ENCODE measurements around the gene LMAN2.

Gene LMAN2, protein sequence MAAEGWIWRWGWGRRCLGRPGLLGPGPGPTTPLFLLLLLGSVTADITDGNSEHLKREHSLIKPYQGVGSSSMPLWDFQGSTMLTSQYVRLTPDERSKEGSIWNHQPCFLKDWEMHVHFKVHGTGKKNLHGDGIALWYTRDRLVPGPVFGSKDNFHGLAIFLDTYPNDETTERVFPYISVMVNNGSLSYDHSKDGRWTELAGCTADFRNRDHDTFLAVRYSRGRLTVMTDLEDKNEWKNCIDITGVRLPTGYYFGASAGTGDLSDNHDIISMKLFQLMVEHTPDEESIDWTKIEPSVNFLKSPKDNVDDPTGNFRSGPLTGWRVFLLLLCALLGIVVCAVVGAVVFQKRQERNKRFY

DNA sequence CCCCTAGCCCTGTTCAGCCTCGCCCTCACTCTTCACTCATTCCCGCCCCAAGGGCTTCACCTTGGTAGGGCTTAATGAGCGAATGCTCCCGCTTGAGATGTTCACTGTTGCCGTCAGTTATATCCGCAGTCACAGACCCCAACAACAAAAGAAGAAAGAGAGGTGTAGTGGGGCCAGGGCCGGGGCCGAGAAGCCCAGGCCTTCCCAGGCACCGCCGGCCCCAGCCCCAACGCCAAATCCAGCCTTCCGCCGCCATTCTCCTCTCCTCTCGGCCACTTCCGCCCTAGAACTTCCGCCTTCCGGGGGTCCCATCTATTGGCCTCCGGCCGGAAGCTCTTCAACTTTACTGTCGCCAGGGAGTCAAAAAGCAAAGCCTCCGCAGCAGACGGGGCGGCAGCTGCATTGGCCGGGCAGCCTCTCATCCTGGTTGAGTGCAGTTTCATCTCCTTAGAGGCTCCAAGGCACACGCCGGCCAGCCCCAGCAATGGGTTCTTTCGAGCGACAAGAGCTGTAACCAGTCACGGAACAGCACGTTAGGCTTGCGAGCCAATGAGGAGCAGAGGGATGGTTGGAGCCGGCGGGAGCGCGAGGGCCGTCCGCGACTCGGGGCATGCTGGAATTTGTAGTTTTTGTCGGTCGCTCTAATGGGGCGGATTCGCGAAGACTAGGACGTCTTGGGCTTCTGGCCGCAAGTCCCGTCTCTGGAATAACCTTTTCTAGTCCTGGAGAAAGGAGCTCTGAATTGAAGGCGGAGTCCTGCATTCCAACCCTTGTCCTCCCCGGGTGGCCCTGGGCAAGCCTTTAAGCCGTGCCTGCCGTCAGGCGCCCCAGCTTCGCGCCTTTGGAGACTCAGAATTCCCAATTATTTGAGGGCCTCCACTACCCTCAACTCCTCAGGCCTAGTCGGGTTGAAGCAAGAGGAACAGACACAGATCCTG, at the start of gene LMAN2:
LMAN2 (minus strand) TSS at position 277 of the 938 bp plus-strand sequence; CDS start at position 256, 21 bp downstream.
- peak within 1 kb of the TSS; percentile 84 to 99 (median 95) for H3K27ac ChIP-seq
- peak within 1 kb of the TSS; percentile 68 to 97 (median 87) for H3K4me3 ChIP-seq

DNA sequence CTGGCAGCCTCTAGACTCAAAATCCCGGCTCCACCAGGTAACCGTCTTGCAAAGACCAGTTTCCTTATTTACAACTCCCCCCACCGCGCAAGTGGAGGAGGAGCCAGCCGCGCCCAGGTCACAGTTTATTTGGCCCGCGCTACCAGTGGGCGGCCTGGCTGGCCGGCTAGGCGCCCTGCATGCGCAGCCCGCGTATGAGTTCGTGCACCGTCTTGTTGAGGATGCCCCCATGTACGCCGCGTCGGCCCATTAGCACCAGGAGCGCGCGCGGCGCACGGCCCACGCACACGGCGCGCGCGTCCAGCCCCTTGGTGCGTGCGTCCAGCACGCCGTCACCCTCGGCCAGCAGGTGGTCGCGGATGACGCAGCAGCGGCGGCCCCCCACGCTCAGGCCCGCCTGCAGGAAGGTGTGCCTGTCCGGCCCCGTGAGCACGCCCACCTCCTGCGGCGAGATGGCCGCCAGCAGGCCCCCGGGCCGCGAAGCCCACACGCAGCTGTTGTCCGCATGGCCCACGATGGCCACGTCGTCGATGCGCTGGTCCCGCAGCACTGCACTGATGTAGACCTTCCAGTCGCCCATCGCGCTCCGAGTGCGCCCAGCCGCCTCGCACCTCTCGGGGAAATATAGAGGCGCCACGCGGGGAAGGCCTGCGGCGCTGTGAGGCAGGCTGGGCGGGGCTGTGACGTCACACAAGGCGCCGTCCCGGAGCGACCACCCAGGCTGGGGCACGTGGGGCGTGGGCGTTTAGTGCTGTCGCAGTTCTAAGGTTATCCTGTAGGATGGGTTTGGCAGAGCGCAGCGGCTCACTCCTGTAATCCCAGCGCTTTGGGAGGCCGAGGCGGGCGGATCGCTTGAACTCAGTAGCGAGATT, 48.8 kb upstream of the LMAN2 start, which contains the start of gene PFN3:
PFN3 (minus strand) TSS at position 665 of the 872 bp plus-strand sequence; CDS start at position 580, 85 bp downstream.
- Histone ChIP-seq H3K27ac (no peak within 1 kb of the TSS), H3K4me3 (no peak within 1 kb of the TSS)

DNA sequence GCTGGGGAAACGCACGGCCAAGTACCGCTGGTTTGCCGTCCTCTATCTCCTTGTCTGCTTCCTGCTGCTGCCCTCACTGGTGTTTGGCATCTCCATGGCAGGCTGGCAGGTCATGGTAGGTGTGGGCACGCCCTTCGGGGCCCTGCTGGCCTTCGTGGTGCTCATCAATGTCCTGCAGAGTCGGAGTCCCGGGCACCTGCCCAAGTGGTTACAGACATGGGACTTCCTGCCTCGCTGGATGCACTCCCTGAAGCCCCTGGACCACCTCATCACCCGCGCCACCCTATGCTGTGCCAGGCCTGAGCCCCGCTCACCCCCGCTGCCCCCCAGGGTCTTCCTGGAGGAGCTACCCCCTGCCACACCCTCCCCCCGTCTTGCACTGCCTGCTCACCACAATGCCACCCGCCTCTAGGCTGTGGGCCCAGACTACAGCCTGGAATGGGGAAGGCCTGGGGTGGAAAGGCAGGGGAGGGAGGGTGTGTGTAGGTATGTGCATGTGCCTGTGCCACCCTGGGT, 46.5 kb upstream of the LMAN2 start:
- Histone ChIP-seq H3K4me3 (no peak overlapping the region), H3K27ac (no peak overlapping the region)

DNA sequence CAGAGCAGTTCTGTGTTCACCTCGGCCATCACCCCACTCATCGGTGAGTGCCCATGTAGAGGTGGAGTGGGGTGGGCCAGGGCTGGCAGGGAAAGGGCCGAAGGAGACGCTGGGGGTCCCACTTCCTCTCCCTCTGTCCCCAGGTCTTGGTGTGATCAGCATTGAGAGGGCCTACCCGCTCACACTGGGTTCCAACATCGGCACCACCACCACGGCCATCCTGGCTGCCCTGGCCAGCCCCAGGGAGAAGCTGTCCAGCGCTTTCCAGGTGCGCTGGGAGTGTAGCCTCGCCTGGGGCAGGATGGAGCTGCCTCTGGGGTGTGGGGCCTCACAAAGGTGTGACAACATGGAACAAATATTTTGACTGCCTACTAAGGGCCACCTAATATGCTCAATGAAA, 45.3 kb upstream of the LMAN2 start:
- H3K4me3 ChIP-seq: no peak overlapping the region
- H3K27ac ChIP-seq: no peak overlapping the region

DNA sequence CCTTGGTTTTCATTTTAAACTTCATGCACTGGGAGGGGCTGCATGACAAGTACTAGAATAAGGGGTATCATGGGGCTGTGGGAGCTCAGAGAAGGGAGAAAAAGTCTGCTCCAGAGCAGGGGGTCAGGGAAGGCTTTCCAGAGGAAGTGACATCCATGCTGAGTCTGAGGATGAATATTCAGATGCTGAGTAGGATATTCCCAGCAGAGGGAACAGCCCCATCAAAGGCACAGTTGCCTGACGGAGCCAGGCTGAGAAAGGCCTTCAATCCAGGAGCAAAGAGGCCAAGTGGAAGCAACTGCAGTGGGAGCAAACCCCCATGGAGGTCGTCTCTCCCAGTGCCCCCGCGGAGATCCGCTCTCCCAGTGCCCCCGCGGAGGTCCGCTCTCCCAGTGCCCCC, 44.6 kb upstream of the LMAN2 start:
- H3K27ac ChIP-seq: no peak overlapping the region

DNA sequence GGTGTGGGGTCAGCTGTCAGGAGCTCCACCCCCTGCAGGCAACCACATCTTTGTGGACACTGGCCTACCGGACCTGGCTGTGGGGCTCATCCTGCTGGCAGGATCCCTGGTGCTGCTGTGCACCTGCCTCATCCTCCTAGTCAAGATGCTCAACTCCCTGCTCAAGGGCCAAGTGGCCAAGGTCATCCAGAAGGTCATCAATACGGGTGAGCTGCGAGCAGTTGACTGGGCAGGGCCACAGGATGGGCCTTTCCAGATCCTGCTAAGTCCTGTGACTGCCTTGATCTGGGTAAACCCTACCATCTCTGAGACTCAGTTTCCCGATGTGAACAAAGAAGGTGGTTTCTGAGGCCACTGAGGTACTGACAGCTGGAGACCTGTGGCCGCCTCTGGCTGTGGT, 42.5 kb upstream of the LMAN2 start:
- Histone ChIP-seq H3K27ac (no peak overlapping the region), H3K4me3 (no peak overlapping the region)

More for the DNA sequence above, 44.6 kb upstream of the LMAN2 start:
- H3K4me3 ChIP-seq: no peak overlapping the region

DNA sequence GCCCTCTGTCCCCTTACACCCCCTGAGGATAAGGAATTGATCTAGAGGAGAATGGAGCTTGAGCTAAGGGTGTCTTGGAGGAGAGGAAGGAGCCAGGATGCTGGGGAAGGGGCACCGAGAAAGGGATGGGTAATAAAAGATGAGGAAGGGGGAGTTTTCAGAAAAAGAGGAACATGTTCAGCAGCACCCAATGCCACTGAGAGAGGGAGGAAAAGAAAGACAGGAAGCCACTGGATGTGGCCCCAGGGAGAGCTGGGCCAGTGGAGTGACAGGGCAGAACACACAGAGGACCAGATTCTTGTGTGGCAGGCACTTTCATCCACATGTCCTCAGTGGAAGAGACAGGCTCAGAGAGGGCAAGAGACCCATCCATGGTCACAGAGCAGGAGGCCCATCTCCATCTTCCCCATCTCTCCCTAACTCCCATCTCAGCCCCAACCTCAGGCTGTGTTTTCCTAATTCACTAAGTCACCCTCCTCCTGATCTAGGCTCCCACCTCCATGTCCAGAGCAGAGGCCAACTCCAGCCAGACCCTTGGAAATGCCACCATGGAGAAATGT, 41.8 kb upstream of the LMAN2 start:
- no peak overlapping the region for H3K27ac ChIP-seq

DNA sequence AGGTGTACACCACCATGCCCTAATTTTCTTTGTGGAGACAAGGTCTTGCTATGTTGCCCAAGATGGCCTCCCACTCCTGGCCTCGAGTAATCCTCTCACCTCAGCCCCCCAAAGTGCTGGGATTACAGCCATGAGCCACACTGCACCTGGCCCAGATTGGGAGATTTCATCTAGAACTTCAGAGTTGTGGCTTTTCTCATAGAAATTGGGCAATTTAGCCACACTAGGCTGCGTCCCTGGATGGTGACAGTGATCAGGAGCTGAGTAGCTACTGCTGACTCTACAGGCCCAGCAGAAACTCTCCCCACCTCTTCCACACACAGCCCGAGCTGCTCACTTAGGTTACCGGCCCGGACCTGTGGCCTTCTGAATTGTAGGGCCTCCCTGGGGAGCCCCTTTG, 41.3 kb upstream of the LMAN2 start:
- Histone ChIP-seq H3K4me3 (no peak overlapping the region), H3K27ac (no peak overlapping the region)

More for the DNA sequence above, 41.8 kb upstream of the LMAN2 start:
- H3K4me3 ChIP-seq: no peak overlapping the region

DNA sequence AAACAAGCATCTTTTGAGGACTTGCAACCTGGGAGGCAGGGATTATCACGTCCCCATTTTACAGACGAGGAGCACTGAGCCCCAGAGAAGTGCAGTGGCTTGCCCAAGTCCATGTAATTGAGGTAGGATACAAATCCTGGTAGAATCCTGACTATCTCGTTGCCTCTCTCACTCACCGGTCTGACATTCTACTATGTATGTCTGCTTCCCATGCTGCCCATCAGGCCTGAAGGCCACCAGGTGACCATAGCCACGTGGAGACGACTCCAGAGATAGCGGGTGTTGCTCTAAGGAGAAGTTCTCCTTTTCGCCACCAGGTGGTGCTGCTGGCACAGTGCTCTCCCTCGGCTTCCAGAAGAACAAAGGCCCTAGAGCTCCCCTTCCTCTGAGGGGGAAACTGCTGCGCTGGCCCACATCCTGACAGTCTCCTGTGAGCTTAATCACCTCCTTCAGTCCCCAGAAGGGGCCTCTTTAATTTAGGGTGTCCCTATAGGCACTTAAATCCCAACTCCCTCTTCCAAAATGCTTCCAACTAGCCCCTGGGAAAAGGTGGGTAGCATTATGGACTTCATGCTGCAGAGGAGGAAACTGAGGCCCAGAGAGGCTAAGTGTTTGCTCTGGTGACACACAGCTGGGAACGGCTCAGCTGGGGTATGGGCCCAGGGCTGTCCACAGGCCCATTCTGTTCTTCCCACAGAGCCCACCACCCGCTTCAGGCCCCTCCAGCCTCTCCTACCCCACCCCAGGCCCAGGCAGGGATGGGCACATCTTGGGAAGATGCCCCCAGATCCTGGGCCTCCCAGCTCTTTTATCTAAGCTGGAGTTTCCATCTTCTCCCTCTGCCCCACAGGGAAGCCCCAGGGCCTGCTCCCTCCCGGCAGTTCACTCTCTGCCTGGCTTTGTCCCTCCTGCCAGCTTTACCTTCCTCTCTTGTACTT, 39.2 kb upstream of the LMAN2 start:
- Histone ChIP-seq H3K27ac (peak overlapping the region in 19 of 21 experiments; percentile 2 to 90 (median 65)), H3K4me3 (no peak overlapping the region)

DNA sequence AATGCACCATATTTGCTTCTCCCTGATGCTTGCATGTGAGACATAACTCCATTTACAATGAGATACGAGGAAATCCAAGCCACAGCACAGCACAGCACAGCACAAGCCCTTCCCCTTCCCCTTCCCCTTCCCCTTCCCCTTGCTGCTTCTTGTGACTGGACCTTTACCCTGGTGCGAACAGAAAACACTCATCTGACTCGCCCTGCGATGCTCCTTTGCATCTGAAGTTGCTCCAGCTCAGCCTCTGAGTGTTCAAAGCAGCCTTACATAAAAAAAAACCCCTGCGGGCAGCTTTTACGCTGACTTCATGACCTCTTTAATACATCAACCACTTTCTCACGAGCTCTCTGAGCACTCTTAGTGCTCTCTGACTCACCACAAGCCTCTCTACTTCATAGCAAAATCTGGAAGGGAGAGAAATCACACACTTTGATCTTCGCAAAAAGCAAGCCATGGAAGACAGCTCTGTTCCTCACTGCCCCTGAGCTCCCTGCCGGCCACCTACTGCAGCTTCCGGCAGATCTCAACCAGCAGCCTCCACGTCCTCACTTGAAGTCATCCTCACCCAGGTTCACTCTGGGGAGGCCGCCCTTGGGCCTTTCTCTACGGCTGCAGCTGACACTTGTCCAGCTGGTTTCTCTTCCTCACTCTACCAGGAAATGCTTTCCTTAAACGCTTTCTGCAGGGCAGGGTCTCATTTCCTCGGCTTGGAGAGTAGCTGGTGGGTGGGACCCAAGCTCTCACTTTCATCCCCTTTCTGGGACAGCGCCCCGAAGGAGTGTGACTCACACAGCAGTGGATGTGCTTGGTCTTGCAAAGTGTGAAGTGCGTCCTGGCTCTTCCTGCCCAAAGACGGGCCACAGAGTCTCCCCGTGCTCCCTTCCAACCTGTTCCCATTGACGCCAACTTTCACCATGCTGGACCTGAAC, 38.0 kb upstream of the LMAN2 start:
- Histone ChIP-seq H3K4me3 (peak overlapping the region in 1 of 7 experiments; percentile 12), H3K27ac (peak overlapping the region in 19 of 21 experiments; percentile 27 to 90 (median 65))

DNA sequence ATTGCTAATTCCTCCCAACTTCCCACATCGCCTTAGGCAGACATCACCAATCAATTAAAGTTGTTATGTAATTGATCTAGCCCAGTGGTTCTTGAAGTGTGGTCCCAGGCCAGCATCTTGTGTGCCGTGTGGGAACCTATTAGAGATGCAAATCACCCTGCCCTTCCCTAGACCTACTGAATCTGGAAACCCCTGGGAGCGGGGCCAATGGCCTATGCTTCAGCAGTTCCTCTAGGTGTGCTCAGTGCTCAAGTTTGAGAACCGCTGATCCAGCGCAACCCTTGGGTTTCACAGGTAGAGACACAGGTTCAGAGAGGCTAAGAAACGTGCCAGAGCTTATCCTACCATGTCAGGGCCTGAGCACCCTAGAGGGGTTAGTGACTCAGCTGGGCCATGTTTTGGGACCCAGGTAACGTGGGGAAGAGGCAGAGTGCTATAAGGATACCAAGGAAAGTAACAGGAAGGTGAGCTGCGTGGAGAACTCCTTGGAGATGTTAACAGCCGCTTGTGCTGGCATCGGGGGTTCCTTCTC, 37.1 kb upstream of the LMAN2 start:
- Histone ChIP-seq H3K27ac (peak overlapping the region in 17 of 21 experiments; percentile 12 to 90 (median 65)), H3K4me3 (peak overlapping the region in 1 of 7 experiments; percentile 12)

DNA sequence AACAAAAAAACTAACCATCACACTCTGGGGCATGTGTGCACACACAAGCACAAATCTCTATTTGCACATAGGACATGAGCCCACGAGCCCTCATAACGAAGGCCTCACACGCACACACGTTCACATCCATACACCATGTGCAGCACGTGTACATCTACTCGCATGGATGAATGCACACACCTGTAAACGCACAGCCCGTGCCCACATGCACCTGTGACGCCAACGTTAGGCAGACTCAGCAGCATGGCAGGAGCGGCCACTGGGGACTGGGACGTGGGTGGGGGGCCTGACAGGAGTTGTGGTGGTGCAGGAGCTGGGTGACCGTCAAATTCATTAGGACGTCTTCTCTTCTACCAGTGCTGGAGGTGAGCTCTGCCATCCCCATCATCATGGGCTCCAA, 35.9 kb upstream of the LMAN2 start:
- no peak overlapping the region for H3K4me3 ChIP-seq
- peak overlapping the region in 1 of 21 experiments; percentile 90 for H3K27ac ChIP-seq

DNA sequence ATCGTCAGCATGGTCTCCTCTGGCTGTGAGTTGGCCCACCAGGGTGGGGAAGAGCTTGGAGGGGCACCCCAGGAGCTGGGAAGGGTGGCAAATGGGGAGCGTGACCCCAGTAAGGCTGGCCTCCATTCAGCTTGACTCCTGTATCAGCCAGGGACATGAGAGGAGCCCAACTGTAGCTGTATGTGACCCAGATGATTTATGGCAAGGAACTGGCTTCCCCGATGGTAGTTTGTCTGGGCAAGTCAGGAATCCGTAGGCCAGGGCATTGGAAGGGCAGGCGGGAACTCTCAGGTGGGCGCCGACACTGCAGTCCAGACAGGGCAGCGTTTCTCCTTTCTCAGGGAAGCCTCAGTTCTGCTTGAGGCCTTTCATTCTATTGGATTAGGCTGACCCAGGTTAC, 35.1 kb upstream of the LMAN2 start:
- Histone ChIP-seq H3K27ac (peak overlapping the region in 1 of 21 experiments; percentile 47), H3K4me3 (no peak overlapping the region)

DNA sequence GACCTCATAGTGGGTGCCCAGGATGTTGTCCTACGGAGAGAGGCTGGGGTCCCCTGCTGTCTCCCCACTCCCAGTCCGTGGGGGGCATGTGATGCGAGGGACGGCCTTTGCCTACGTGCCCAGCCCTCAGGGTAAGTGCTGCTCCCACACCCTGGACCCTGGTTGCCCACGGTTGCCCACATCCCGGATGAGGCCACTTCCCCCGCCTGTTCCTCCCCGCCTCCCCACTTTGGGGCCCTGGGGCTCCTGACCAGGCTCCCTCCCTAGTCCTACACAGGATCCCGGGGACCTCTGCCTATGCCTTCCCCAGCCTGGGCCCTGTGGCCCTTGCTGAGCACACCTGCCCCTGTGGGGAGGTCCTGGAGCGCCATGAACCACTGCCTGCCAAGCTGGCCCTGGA, 34.3 kb upstream of the LMAN2 start:
- H3K27ac ChIP-seq: peak overlapping the region in 1 of 21 experiments; percentile 47
- H3K4me3 ChIP-seq: no peak overlapping the region

DNA sequence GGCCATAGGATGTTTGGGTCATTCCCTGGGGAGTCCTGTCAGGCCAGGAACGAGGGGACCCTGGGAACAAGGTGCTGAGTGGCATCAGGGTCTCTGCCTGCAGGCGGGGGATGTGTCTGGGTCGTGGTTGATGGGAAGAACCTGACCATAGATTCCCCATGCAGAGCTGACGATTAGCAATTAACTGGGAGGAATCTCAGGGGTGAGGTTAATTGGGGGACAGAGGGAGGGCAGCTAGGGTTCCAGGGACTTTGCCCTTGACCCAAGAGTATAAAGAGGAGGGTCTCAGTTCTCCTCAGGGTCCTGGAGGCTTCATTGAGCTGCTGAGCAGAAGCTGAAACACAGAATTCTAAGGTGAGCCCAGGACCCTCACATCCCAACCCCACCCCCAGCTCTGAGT, 32.7 kb upstream of the LMAN2 start, which contains the start of gene SLC34A1:
SLC34A1 (plus strand) TSS at position 301 of the 400 bp plus-strand sequence. CDS start 1,308 bp downstream, outside the sequence.
- H3K27ac ChIP-seq: no peak within 1 kb of the TSS

DNA sequence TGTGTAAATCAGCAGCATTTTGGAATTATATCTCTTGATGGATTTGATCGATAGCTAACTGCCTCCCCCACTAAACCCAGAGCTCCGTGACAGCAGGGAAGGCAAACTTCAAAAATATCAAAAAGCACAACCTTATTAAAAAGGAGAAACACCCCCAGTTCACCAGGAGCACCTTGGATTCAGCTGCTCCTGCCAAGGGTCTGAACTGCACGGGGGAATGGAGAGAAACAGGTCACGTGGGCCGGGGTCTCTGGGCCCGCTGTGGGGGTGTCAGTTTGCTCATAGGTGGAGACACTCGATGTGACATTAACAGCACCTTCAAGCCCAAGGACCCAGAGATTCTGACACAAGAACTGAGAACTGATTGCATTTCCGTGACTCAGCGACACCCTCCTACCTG, 31.7 kb upstream of the LMAN2 start:
- Histone ChIP-seq H3K27ac (no peak overlapping the region), H3K4me3 (no peak overlapping the region)

More for the DNA sequence above, 32.7 kb upstream of the LMAN2 start, which contains the start of gene SLC34A1:
- no peak within 1 kb of the TSS for H3K4me3 ChIP-seq

Data from skin epidermis (tissue), 12 donors.